ENCODE data around the gene DENND2A. TPM values are rescaled to one million over a fixed set of nuclear protein-coding genes. Genes with fewer than 3 reads are reported as not detected.

DENND2A gene
- polyA plus RNA-seq, 3 donors: not detected

- H3K36me3 ChIP-seq (replicated peaks in 1 of 2; ENCODE audit: control insufficient read depth in 1 of 2, insufficient read depth in 2 of 2, low read length in 2 of 2): no peaks in the 10 kb centered on the region
- H3K27ac ChIP-seq (ENCODE audit: low read depth in 1 of 2, low read length in 2 of 2): no peak overlapping the region
- H3K4me3 ChIP-seq (replicated peaks in 1 of 3; ENCODE audit: low read depth in 2 of 3, low read length in 3 of 3): no peak overlapping the region
- Mint-ChIP-seq H3K4me3 (no peak overlapping the region), H3K27ac (no peak overlapping the region), H3K36me3 (no peaks in the 10 kb centered on the region), H3K27me3 (ENCODE audit: low read depth in 3 of 3) (peaks cover 2 to 3% (median 3%) of the 10 kb centered on the region in 3 donors), H3K4me1 (no peaks in the 10 kb centered on the region), H3K9me3 (peaks cover 0 to 1% (median 0%) of the 10 kb centered on the region in 7 donors)
- H3K79me2 ChIP-seq (ENCODE audit: insufficient read depth, low read length): no peaks in the 10 kb centered on the region
- H3K4me1 ChIP-seq (ENCODE audit: control insufficient read depth in 1 of 2, insufficient read depth in 2 of 2, low read length in 2 of 2): no peaks in the 10 kb centered on the region
- no peaks in the 10 kb centered on the region for H3K27me3 ChIP-seq (ENCODE audit: control insufficient read depth in 2 of 2, insufficient read depth in 2 of 2, low read length in 2 of 2)
- TF ChIP-seq, protein P1, sequence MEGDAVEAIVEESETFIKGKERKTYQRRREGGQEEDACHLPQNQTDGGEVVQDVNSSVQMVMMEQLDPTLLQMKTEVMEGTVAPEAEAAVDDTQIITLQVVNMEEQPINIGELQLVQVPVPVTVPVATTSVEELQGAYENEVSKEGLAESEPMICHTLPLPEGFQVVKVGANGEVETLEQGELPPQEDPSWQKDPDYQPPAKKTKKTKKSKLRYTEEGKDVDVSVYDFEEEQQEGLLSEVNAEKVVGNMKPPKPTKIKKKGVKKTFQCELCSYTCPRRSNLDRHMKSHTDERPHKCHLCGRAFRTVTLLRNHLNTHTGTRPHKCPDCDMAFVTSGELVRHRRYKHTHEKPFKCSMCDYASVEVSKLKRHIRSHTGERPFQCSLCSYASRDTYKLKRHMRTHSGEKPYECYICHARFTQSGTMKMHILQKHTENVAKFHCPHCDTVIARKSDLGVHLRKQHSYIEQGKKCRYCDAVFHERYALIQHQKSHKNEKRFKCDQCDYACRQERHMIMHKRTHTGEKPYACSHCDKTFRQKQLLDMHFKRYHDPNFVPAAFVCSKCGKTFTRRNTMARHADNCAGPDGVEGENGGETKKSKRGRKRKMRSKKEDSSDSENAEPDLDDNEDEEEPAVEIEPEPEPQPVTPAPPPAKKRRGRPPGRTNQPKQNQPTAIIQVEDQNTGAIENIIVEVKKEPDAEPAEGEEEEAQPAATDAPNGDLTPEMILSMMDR (IDR thresholded peaks at IDR 0.05): no peak
- no peaks in the 10 kb centered on the region for H3K9me3 ChIP-seq (replicated peaks in 1 of 2; ENCODE audit: control insufficient read depth in 1 of 2, insufficient read depth in 1 of 2, low read length in 2 of 2)
- no peaks in the 10 kb centered on the region for H4K20me1 ChIP-seq (ENCODE audit: insufficient read depth, low read length)
- intact Hi-C loops (cut with micrococcal nuclease): no loop called here
- no peak for DNase-seq
- WGBS (ENCODE audit: insufficient coverage): 83% methylated on average over 5 of the region's 8 CpGs
- H3K4me2 ChIP-seq (replicated peaks; ENCODE audit: extremely low read depth, low read length, poor library complexity, severe bottlenecking): no peak overlapping the region
- H3K9ac ChIP-seq (ENCODE audit: insufficient read depth, low read length, poor library complexity, severe bottlenecking): no peak overlapping the region
- no peak overlapping the region for H2AFZ ChIP-seq (ENCODE audit: insufficient read depth, low read depth, low read length, poor library complexity, severe bottlenecking)
Observed at GRCh38 chr7:140611641-140612040, 29.0 kb downstream of the DENND2A start.

GRCh38 chr7:140610204-140611165, 30.1 kb downstream of the DENND2A start:
- intact Hi-C loops (cut with micrococcal nuclease): no loop called here
- Histone ChIP-seq H3K79me2 (ENCODE audit: insufficient read depth, low read length) (no peaks in the 10 kb centered on the region), H3K27ac (ENCODE audit: low read depth in 1 of 2, low read length in 2 of 2) (no peak overlapping the region), H4K20me1 (ENCODE audit: insufficient read depth, low read length) (no peaks in the 10 kb centered on the region), H3K36me3 (replicated peaks in 1 of 2; ENCODE audit: control insufficient read depth in 1 of 2, insufficient read depth in 2 of 2, low read length in 2 of 2) (no peaks in the 10 kb centered on the region), H3K9me3 (replicated peaks in 1 of 2; ENCODE audit: control insufficient read depth in 1 of 2, insufficient read depth in 1 of 2, low read length in 2 of 2) (no peaks in the 10 kb centered on the region), H2AFZ (ENCODE audit: insufficient read depth, low read depth, low read length, poor library complexity, severe bottlenecking) (no peak overlapping the region), H3K4me3 (replicated peaks in 1 of 3; ENCODE audit: low read depth in 2 of 3, low read length in 3 of 3) (no peak overlapping the region), H3K27me3 (ENCODE audit: control insufficient read depth in 2 of 2, insufficient read depth in 2 of 2, low read length in 2 of 2) (no peaks in the 10 kb centered on the region), H3K4me1 (ENCODE audit: control insufficient read depth in 1 of 2, insufficient read depth in 2 of 2, low read length in 2 of 2) (no peaks in the 10 kb centered on the region), H3K9ac (ENCODE audit: insufficient read depth, low read length, poor library complexity, severe bottlenecking) (no peak overlapping the region), H3K4me2 (replicated peaks; ENCODE audit: extremely low read depth, low read length, poor library complexity, severe bottlenecking) (no peak overlapping the region)
- H3K4me3 Mint-ChIP-seq: no peak overlapping the region
- H3K27me3 Mint-ChIP-seq (ENCODE audit: low read depth in 3 of 3): peaks cover under 1 to 4% (median 2%) of the 10 kb centered on the region in 3 donors
- no peak for DNase-seq
- no peak overlapping the region for H3K27ac Mint-ChIP-seq
- H3K9me3 Mint-ChIP-seq: peaks cover 0 to 1% (median 0%) of the 10 kb centered on the region in 7 donors
- TF ChIP-seq, protein P1 (IDR thresholded peaks at IDR 0.05): no peak
- H3K4me1 Mint-ChIP-seq: no peaks in the 10 kb centered on the region
- WGBS (ENCODE audit: insufficient coverage): 100% methylated on average over 3 of the region's 12 CpGs
- no peaks in the 10 kb centered on the region for H3K36me3 Mint-ChIP-seq

Measured in CD14-positive monocyte (primary cell).